H9 (cell line): ENCODE data around the gene KAT6B. TPM values are rescaled to one million over a fixed set of nuclear protein-coding genes. Genes with fewer than 3 reads are reported as not detected.

Source experiments
- DNase-seq: peaks from one replicate; pipeline ENCODE4 v3.0.0-alpha.2; 2017
- H2AFZ ChIP-seq: one replicate; pipeline ENCODE4 v1.6.1; 2013; ENCODE audit warnings: mild to moderate bottlenecking, low read length, control low read depth, moderate library complexity
- H2AK5ac ChIP-seq: 2 replicates; pipeline ENCODE4 v1.6.1; 2013; ENCODE audit warnings: low read length, control low read depth, mixed read lengths; ENCODE audit not compliant: insufficient read length
- H2BK120ac ChIP-seq: one replicate; pipeline ENCODE4 v1.6.1; 2013; ENCODE audit warnings: low read depth, mild to moderate bottlenecking, low read length, control low read depth, inconsistent platforms; ENCODE audit not compliant: poor library complexity, severe bottlenecking
- H2BK12ac ChIP-seq: 2 replicates; pipeline ENCODE4 v1.6.1; 2013; ENCODE audit warnings: low read length, control low read depth, mixed read lengths, low read depth; ENCODE audit not compliant: insufficient read length
- H2BK15ac ChIP-seq: 2 replicates; pipeline ENCODE4 v1.6.1; 2013; ENCODE audit warnings: low read depth, low read length, control low read depth
- H2BK20ac ChIP-seq: one replicate; pipeline ENCODE4 v1.6.1; 2013; ENCODE audit warnings: low read depth, mild to moderate bottlenecking, low read length, control low read depth, inconsistent platforms; ENCODE audit not compliant: poor library complexity, severe bottlenecking
- H2BK5ac ChIP-seq: 2 replicates; pipeline ENCODE4 v1.6.1; 2013; ENCODE audit warnings: low read length, control low read depth, mixed read lengths; ENCODE audit not compliant: insufficient read length
- H3K14ac ChIP-seq: 2 replicates; pipeline ENCODE4 v1.6.1; 2013; ENCODE audit warnings: low read length, control low read depth; ENCODE audit not compliant: insufficient read depth
- H3K18ac ChIP-seq: 2 replicates; pipeline ENCODE4 v1.6.1; 2013; ENCODE audit warnings: low read depth, mild to moderate bottlenecking, mixed read lengths, low read length, control low read depth; ENCODE audit not compliant: insufficient read length
- H3K23ac ChIP-seq: 2 replicates; pipeline ENCODE4 v1.6.1; 2013; ENCODE audit warnings: low read length, control low read depth, mixed read lengths, low read depth; ENCODE audit not compliant: insufficient read length
- H3K23me2 ChIP-seq: 2 replicates; pipeline ENCODE4 v1.6.1; 2013; ENCODE audit warnings: low read depth, mild to moderate bottlenecking, mixed read lengths, low read length, control low read depth; ENCODE audit not compliant: insufficient read length, poor library complexity, severe bottlenecking
- H3K27ac ChIP-seq: 2 replicates; pipeline ENCODE4 v1.5.1; 2013; ENCODE audit warnings: low read length, control low read depth, mixed read lengths, low read depth; ENCODE audit not compliant: insufficient read length
- H3K27me3 ChIP-seq: 2 replicates; pipeline ENCODE4 v1.6.1; 2013; ENCODE audit warnings: low read length, control low read depth, inconsistent platforms; ENCODE audit not compliant: insufficient read depth
- H3K4ac ChIP-seq: 2 replicates; pipeline ENCODE4 v1.6.1; 2013; ENCODE audit warnings: low read depth, mild to moderate bottlenecking, control low read depth, inconsistent platforms, low read length, moderate library complexity
- H3K4me1 ChIP-seq: 2 replicates; pipeline ENCODE4 v1.6.1; 2013; ENCODE audit warnings: low read length, control low read depth, inconsistent platforms; ENCODE audit not compliant: insufficient read depth
- H3K4me2 ChIP-seq: 2 replicates; pipeline ENCODE4 v1.6.1; 2013; ENCODE audit warnings: low read length, control low read depth, mixed read lengths; ENCODE audit not compliant: insufficient read length, insufficient read depth
- H3K56ac ChIP-seq: 2 replicates; pipeline ENCODE4 v1.6.1; 2013; ENCODE audit warnings: low read depth, mild to moderate bottlenecking, mixed read lengths, low read length, control low read depth; ENCODE audit not compliant: insufficient read length
- H3K79me1 ChIP-seq: 2 replicates; pipeline ENCODE4 v1.6.1; 2013; ENCODE audit warnings: low read depth, mild to moderate bottlenecking, moderate library complexity, low read length, control low read depth, inconsistent platforms; ENCODE audit not compliant: insufficient read depth, poor library complexity, severe bottlenecking
- H3K79me2 ChIP-seq: 2 replicates; pipeline ENCODE4 v1.6.1; 2013; ENCODE audit warnings: low read length, control low read depth, inconsistent platforms; ENCODE audit not compliant: insufficient read depth
- H3K9ac ChIP-seq: 2 replicates; pipeline ENCODE4 v1.6.1; 2013; ENCODE audit warnings: low read length, control low read depth, mixed read lengths; ENCODE audit not compliant: insufficient read length; ENCODE audit errors: extremely low read depth
- H3K9me3 ChIP-seq: one replicate; pipeline ENCODE4 v1.6.1; 2013; ENCODE audit warnings: low read depth, low read length, inconsistent platforms; ENCODE audit not compliant: control insufficient read depth
- H3T11ph ChIP-seq: one replicate; pipeline ENCODE4 v1.6.1; 2013; ENCODE audit warnings: mild to moderate bottlenecking, low read length, control low read depth, inconsistent platforms
- H4K20me1 ChIP-seq: one replicate; pipeline ENCODE4 v1.6.1; 2013; ENCODE audit not compliant: control insufficient read depth, insufficient read length, insufficient read depth
- H4K5ac ChIP-seq: 2 replicates; pipeline ENCODE4 v1.6.1; 2013; ENCODE audit warnings: low read depth, mild to moderate bottlenecking, mixed read lengths, low read length, control low read depth; ENCODE audit not compliant: insufficient read length
- H4K8ac ChIP-seq: replicated peaks from 2 replicates; pipeline ENCODE4 v1.6.1; 2013; ENCODE audit warnings: low read length, control low read depth, mixed read lengths, low read depth; ENCODE audit not compliant: insufficient read length
- H4K91ac ChIP-seq: 2 replicates; pipeline ENCODE4 v1.6.1; 2013; ENCODE audit warnings: low read depth, mild to moderate bottlenecking, moderate library complexity, mixed read lengths, low read length, control low read depth; ENCODE audit not compliant: insufficient read length
- H3K27ac Mint-ChIP-seq, 3 experiments: 2 replicates in 2 of 3; 3 replicates in 1 of 3; pipeline ENCODE4 v1.8.0; 2020 to 2021; ENCODE audit warnings: mixed read lengths in 3 of 3, mild to moderate bottlenecking in 1 of 3, moderate library complexity in 1 of 3
- H3K27me3 Mint-ChIP-seq: 2 replicates; pipeline ENCODE4 v1.8.0; 2021; ENCODE audit warnings: low read depth, mild to moderate bottlenecking, moderate library complexity, mixed read lengths
- H3K36me3 Mint-ChIP-seq, 3 experiments: 2 replicates in 2 of 3; 3 replicates in 1 of 3; pipeline ENCODE4 v1.8.0; 2020 to 2021; ENCODE audit warnings: low read depth in 3 of 3, mixed read lengths in 3 of 3; ENCODE audit not compliant: insufficient read depth in 1 of 3
- H3K4me1 Mint-ChIP-seq, 2 experiments: 2 replicates each; pipeline ENCODE4 v1.8.0; 2020; ENCODE audit warnings: mixed read lengths in 2 of 2
- H3K4me3 Mint-ChIP-seq, 2 experiments: 2 replicates in 1 of 2; 3 replicates in 1 of 2; pipeline ENCODE4 v1.8.0; 2020 to 2021; ENCODE audit warnings: mild to moderate bottlenecking in 2 of 2, mixed read lengths in 2 of 2, moderate library complexity in 1 of 2
- H3K9me3 Mint-ChIP-seq, 2 experiments: 2 replicates in 1 of 2; 3 replicates in 1 of 2; pipeline ENCODE4 v1.8.0; 2020; ENCODE audit warnings: mild to moderate bottlenecking in 2 of 2, mixed read lengths in 2 of 2, moderate library complexity in 1 of 2
- CTCF ChIP-seq: fragments of 200-600 bp; sonication (generic); conservative IDR thresholded peaks from 3 replicates; pipeline ENCODE4 v1.8.0; 2021; ENCODE audit warnings: antibody characterized with exemption, mild to moderate bottlenecking
- WGBS: extraction: QIAGEN DNeasy Blood & Tissue Kit; methylation state at CpG from one replicate; pipeline ENCODE4 v1.1.7; 2013; ENCODE audit warnings: missing lambda C conversion rate, low lambda C conversion rate, mixed read lengths; ENCODE audit not compliant: insufficient read length; ENCODE audit errors: extremely low coverage; 5-methylcytosine and 5-hydroxymethylcytosine counted together
- total RNA-seq: library from RNA; stranded (reverse); gene quantifications from 2 replicates; pipeline ENCODE4 v1.2.1, GENCODE V29; 2021

KAT6B gene
- total RNA-seq, 1 experiment from 2014 or later = 34.2 TPM

GRCh38 chr10:74890460-74890859 is 64.1 kb downstream of the KAT6B start:
- 0 out of 7 replicates have a peak overlapping the region, but pooled peaks of 1 of the 3 experiments have one; percentile 12 for H3K27ac Mint-ChIP-seq
- Histone ChIP-seq H3T11ph (no peak overlapping the region), H3K79me2 (peaks cover 4% of the 10 kb centered on the region; the same call in 1 of the 2 replicates), H3K56ac (no peak overlapping the region), H3K14ac (no peak overlapping the region), H3K4ac (no peak overlapping the region), H4K20me1 (no peaks in the 10 kb centered on the region), H4K5ac (no peak overlapping the region), H2AK5ac (no peak overlapping the region), H3K27ac (no peak overlapping the region), H3K23ac (no peak overlapping the region), H3K23me2 (no peaks in the 10 kb centered on the region), H2BK15ac (no peak overlapping the region), H2BK5ac (no peak overlapping the region), H4K8ac (no peak overlapping the region), H2BK12ac (no peak overlapping the region), H3K9me3 (no peaks in the 10 kb centered on the region), H2BK20ac (no peak overlapping the region), H3K27me3 (no peaks in the 10 kb centered on the region), H2AFZ (no peak overlapping the region), H2BK120ac (no peak overlapping the region), H3K4me1 (no peaks in the 10 kb centered on the region), H3K9ac (no peak overlapping the region), H3K79me1 (no peaks in the 10 kb centered on the region), H3K4me2 (no peak overlapping the region), H3K18ac (no peak overlapping the region), H4K91ac (no peak overlapping the region)
- no peak for DNase-seq
- TF ChIP-seq CTCF = no peak
- no CpG with 5 or more reads among the region's 7 CpGs for WGBS
- peaks cover 0 to 1% (median 0%) of the 10 kb centered on the region in 3 experiments; a peak in 2 of 7 replicates for H3K36me3 Mint-ChIP-seq
- no peak overlapping the region for H3K4me3 Mint-ChIP-seq
- H3K4me1 Mint-ChIP-seq = peaks cover 3 to 4% of the 10 kb centered on the region in 2 experiments; a peak in 3 of 4 replicates
- no peaks in the 10 kb centered on the region for H3K27me3 Mint-ChIP-seq
- no peaks in the 10 kb centered on the region for H3K9me3 Mint-ChIP-seq
